Measurements from ENCODE around the gene METTL23.

- no peak for TF ChIP-seq CTCF (IDR thresholded peaks at IDR 0.05; ENCODE audit: extremely low read depth in 1 of 2, insufficient read depth in 1 of 2, low read depth in 1 of 2, low read length in 2 of 2)
- no peak for TF ChIP-seq JUN (IDR thresholded peaks at IDR 0.05; ENCODE audit: borderline replicate concordance, insufficient read depth, insufficient read length, low read depth)
- TF ChIP-seq POLR2A (IDR thresholded peaks at IDR 0.05; ENCODE audit: low read depth, low read length): peak; percentile 88
- peak; percentile 94 for TF ChIP-seq POLR2AphosphoS5 (IDR thresholded peaks at IDR 0.05; ENCODE audit: insufficient read depth, low read depth, low read length)
- no peak for TF ChIP-seq GATA2 (IDR thresholded peaks at IDR 0.05; ENCODE audit: insufficient read depth, insufficient read length, low read depth, low read length)
- no peak for TF ChIP-seq MYC (IDR thresholded peaks at IDR 0.05; ENCODE audit: low read depth, low read length)
- no peak for TF ChIP-seq EZH2 (IDR thresholded peaks at IDR 0.05; ENCODE audit: borderline replicate concordance, low read depth, low read length, severe bottlenecking)
- no peak for TF ChIP-seq MAX (IDR thresholded peaks at IDR 0.05; ENCODE audit: insufficient read depth, insufficient read length)
- TF ChIP-seq FOS (IDR thresholded peaks at IDR 0.05; ENCODE audit: borderline replicate concordance, insufficient read depth, low read length): peak; percentile 12
These were observed 336 bp upstream of the METTL23 start, which contains the start of gene JMJD6 for GRCh38 chr17:76726231-76726775.

All from endothelial cell of umbilical vein (primary cell).